ENCODE results near the gene RHOT2. TPM values are rescaled to one million over a fixed set of nuclear protein-coding genes. Genes with fewer than 3 reads are reported as not detected.
A peak's percentile ranks its signal among the peaks of the same experiment; 100 is the strongest.

The RHOT2 gene
- total RNA-seq, 2 experiments from 2014 or later, result 140 to 141 TPM

- peak within 1 kb of the TSS; percentile 98 for H3K27ac Mint-ChIP-seq
- ChIA-PET CTCF (interaction anchor here (0.6 to 1.6 kb wide), 3 partner anchors 12 to 109 kb away, joined by 3 to 9 read pairs (median 3); partner anchors contain the start of genes CAPN15 and WDR90), POLR2A (interaction anchor here (0.8 to 2.5 kb wide), 15 partner anchors 12 to 183 kb away, joined by 3 to 18 read pairs (median 5); partner anchors contain the start of genes CAPN15, JMJD8, RHOT2 and STUB1)
- H3K4me1 Mint-ChIP-seq, result peaks cover 12% of the 10 kb centered on the region
- peak within 1 kb of the TSS; percentile 89 for H3K4me3 Mint-ChIP-seq
- peaks cover 6% of the 10 kb centered on the region for H3K36me3 Mint-ChIP-seq (ENCODE audit: low read depth)
- peak; percentile 94 for DNase-seq
- no peaks in the 10 kb centered on the region for H3K9me3 Mint-ChIP-seq
- no peaks in the 10 kb centered on the region for H3K27me3 Mint-ChIP-seq
Measured at GRCh38 chr16:636206-637080, 31.5 kb upstream of the RHOT2 start, which contains the start of gene METTL26. TSS of gene METTL26 (minus strand) at chr16:636305. CDS start at chr16:636290, 15 bp downstream.

GRCh38 chr16:637081-638018 lies 30.6 kb upstream of the RHOT2 start:
- ChIA-PET CTCF (interaction anchor here (0.9 to 1.6 kb wide), 2 partner anchors 11 to 110 kb away, joined by 3 to 9 read pairs; partner anchors contain the start of gene CAPN15), POLR2A (interaction anchor here (0.9 to 2.5 kb wide), 11 partner anchors 11 to 69 kb away, joined by 3 to 18 read pairs (median 6); partner anchors contain the start of genes JMJD8, RHOT2, STUB1 and WDR24)
- peaks cover 12% of the 10 kb centered on the region for H3K4me1 Mint-ChIP-seq
- H3K27ac Mint-ChIP-seq, result peak overlapping the region; percentile 98
- peaks cover 6% of the 10 kb centered on the region for H3K36me3 Mint-ChIP-seq (ENCODE audit: low read depth)
- peak overlapping the region; percentile 89 for H3K4me3 Mint-ChIP-seq
- H3K9me3 Mint-ChIP-seq, result no peaks in the 10 kb centered on the region
- peak; percentile 90 for DNase-seq
- H3K27me3 Mint-ChIP-seq, result no peaks in the 10 kb centered on the region

- CTCF ChIA-PET, result interaction anchor here (1.1 kb wide), 1 partner anchor 10 kb away, joined by 3 read pairs; no protein-coding TSS in a partner anchor
- POLR2A ChIA-PET, result interaction anchor here (1.4 to 2.5 kb wide), 2 partner anchors 10 to 46 kb away, joined by 6 to 7 read pairs; partner anchors contain the start of genes JMJD8 and WDR90
- no peak for DNase-seq
- Mint-ChIP-seq H3K4me1 (peaks cover 16% of the 10 kb centered on the region), H3K36me3 (ENCODE audit: low read depth) (peaks cover 6% of the 10 kb centered on the region), H3K27me3 (no peaks in the 10 kb centered on the region), H3K4me3 (no peak overlapping the region), H3K9me3 (no peaks in the 10 kb centered on the region), H3K27ac (no peak overlapping the region)
Measured at GRCh38 chr16:638034-638543, 29.8 kb upstream of the RHOT2 start.

- Mint-ChIP-seq H3K36me3 (ENCODE audit: low read depth) (peaks cover 6% of the 10 kb centered on the region), H3K4me1 (peaks cover 16% of the 10 kb centered on the region), H3K27ac (no peak overlapping the region), H3K27me3 (no peaks in the 10 kb centered on the region), H3K9me3 (no peaks in the 10 kb centered on the region), H3K4me3 (no peak overlapping the region)
- DNase-seq, result no peak
- CTCF ChIA-PET, result interaction anchor here (1.1 kb wide), 1 partner anchor 9 kb away, joined by 3 read pairs; no protein-coding TSS in a partner anchor
- POLR2A ChIA-PET, result interaction anchor here (1.4 kb wide), 1 partner anchor 10 kb away, joined by 7 read pairs; the partner anchor contains the start of gene WDR90
Measured at GRCh38 chr16:638836-639235, 29.1 kb upstream of the RHOT2 start.

GRCh38 chr16:640614-641013 lies 27.3 kb upstream of the RHOT2 start:
- DNase-seq, result no peak
- no peaks in the 10 kb centered on the region for H3K9me3 Mint-ChIP-seq
- H3K27me3 Mint-ChIP-seq, result no peaks in the 10 kb centered on the region
- H3K36me3 Mint-ChIP-seq (ENCODE audit: low read depth), result peaks cover 3% of the 10 kb centered on the region
- peaks cover 18% of the 10 kb centered on the region for H3K4me1 Mint-ChIP-seq
- ChIA-PET CTCF (no interaction called here), POLR2A (no interaction called here)
- no peak overlapping the region for H3K27ac Mint-ChIP-seq
- H3K4me3 Mint-ChIP-seq, result peak overlapping the region; percentile 37

GRCh38 chr16:641326-642188 lies 26.4 kb upstream of the RHOT2 start, which contains the start of gene MCRIP2:
TSS of gene MCRIP2 (plus strand) at chr16:641828. CDS start at chr16:641992, 164 bp downstream.
- H3K27me3 Mint-ChIP-seq, result no peaks in the 10 kb centered on the region
- CTCF ChIA-PET, result interaction anchor here (0.6 kb wide), 1 partner anchor 13 kb away, joined by 5 read pairs; no protein-coding TSS in a partner anchor
- no peaks in the 10 kb centered on the region for H3K9me3 Mint-ChIP-seq
- POLR2A ChIA-PET, result interaction anchor here (1.0 to 1.6 kb wide), 3 partner anchors 10 to 54 kb away, joined by 4 to 5 read pairs (median 4); no protein-coding TSS in a partner anchor
- peaks cover 2% of the 10 kb centered on the region for H3K36me3 Mint-ChIP-seq (ENCODE audit: low read depth)
- peak within 1 kb of the TSS; percentile 67 for H3K4me3 Mint-ChIP-seq
- DNase-seq, result peak; percentile 77
- H3K4me1 Mint-ChIP-seq, result peaks cover 15% of the 10 kb centered on the region
- no peak within 1 kb of the TSS for H3K27ac Mint-ChIP-seq

- ChIA-PET CTCF (interaction anchor here (0.6 kb wide), 1 partner anchor 12 kb away, joined by 5 read pairs; no protein-coding TSS in a partner anchor), POLR2A (interaction anchor here (0.6 to 1.6 kb wide), 4 partner anchors 9 to 55 kb away, joined by 3 to 5 read pairs (median 4); no protein-coding TSS in a partner anchor)
- H3K4me1 Mint-ChIP-seq, result peaks cover 18% of the 10 kb centered on the region
- H3K4me3 Mint-ChIP-seq, result peak overlapping the region; percentile 67
- H3K36me3 Mint-ChIP-seq (ENCODE audit: low read depth), result no peaks in the 10 kb centered on the region
- peak; percentile 35 for DNase-seq
- H3K27me3 Mint-ChIP-seq, result no peaks in the 10 kb centered on the region
- no peak overlapping the region for H3K27ac Mint-ChIP-seq
- H3K9me3 Mint-ChIP-seq, result no peaks in the 10 kb centered on the region
Measured at GRCh38 chr16:642189-643049, 25.5 kb upstream of the RHOT2 start.

GRCh38 chr16:643050-643368 lies 24.9 kb upstream of the RHOT2 start:
- H3K9me3 Mint-ChIP-seq, result no peaks in the 10 kb centered on the region
- ChIA-PET POLR2A (interaction anchor here (0.6 to 1.6 kb wide), 2 partner anchors 52 to 55 kb away, joined by 3 to 5 read pairs; no protein-coding TSS in a partner anchor), CTCF (no interaction called here)
- DNase-seq, result no peak
- H3K36me3 Mint-ChIP-seq (ENCODE audit: low read depth), result no peaks in the 10 kb centered on the region
- peaks cover 21% of the 10 kb centered on the region for H3K4me1 Mint-ChIP-seq
- H3K27me3 Mint-ChIP-seq, result no peaks in the 10 kb centered on the region
- H3K4me3 Mint-ChIP-seq, result peak overlapping the region; percentile 67
- no peak overlapping the region for H3K27ac Mint-ChIP-seq

GRCh38 chr16:644556-644955 lies 23.4 kb upstream of the RHOT2 start:
- H3K36me3 Mint-ChIP-seq (ENCODE audit: low read depth), result no peaks in the 10 kb centered on the region
- no peak for DNase-seq
- H3K4me1 Mint-ChIP-seq, result peaks cover 26% of the 10 kb centered on the region
- CTCF ChIA-PET, result no interaction called here
- POLR2A ChIA-PET, result no interaction called here
- no peak overlapping the region for H3K27ac Mint-ChIP-seq
- H3K4me3 Mint-ChIP-seq, result no peak overlapping the region
- H3K27me3 Mint-ChIP-seq, result no peaks in the 10 kb centered on the region
- H3K9me3 Mint-ChIP-seq, result no peaks in the 10 kb centered on the region

GRCh38 chr16:645852-646678 lies 21.9 kb upstream of the RHOT2 start:
- H3K27ac Mint-ChIP-seq, result no peak overlapping the region
- peaks cover 33% of the 10 kb centered on the region for H3K4me1 Mint-ChIP-seq
- no peak for DNase-seq
- H3K27me3 Mint-ChIP-seq, result no peaks in the 10 kb centered on the region
- no peaks in the 10 kb centered on the region for H3K36me3 Mint-ChIP-seq (ENCODE audit: low read depth)
- POLR2A ChIA-PET, result no interaction called here
- H3K9me3 Mint-ChIP-seq, result no peaks in the 10 kb centered on the region
- no peak overlapping the region for H3K4me3 Mint-ChIP-seq
- CTCF ChIA-PET, result no interaction called here

All from activated CD4-positive, alpha-beta memory T cell treated with anti-CD3 and anti-CD28 coated beads, Interleukin-2, amount 10 ng/mL, durations not matched to agents 7 days and 5 days (primary cell).